HG02571 (cell line): ENCODE data around the gene SRPX.

Experiments used
- ATAC-seq: cut with Tn5 transposase; IDR thresholded peaks from one replicate; pipeline ENCODE4 v1.9.1; 2021; ENCODE audit warnings: mild to moderate bottlenecking, moderate library complexity; ENCODE audit not compliant: unreplicated experiment

SRPX gene

GRCh38 chrX:38220415-38221390 lies at the start of gene SRPX:
Gene SRPX (minus strand): TSS chrX:38220871. CDS start chrX:38220792, 79 bp downstream.
- ATAC-seq: no peak

GRCh38 chrX:38268011-38268410 lies 47.3 kb upstream of the SRPX start:
- ATAC-seq: no peak

GRCh38 chrX:38262715-38263620 lies 42.3 kb upstream of the SRPX start:
- no peak for ATAC-seq

GRCh38 chrX:38260231-38260630 lies 39.6 kb upstream of the SRPX start:
- ATAC-seq: no peak

- no peak for ATAC-seq
These were observed 35.3 kb upstream of the SRPX start for GRCh38 chrX:38256019-38256418.

- no peak for ATAC-seq
These were observed 29.3 kb upstream of the SRPX start for GRCh38 chrX:38249965-38250364.

GRCh38 chrX:38247051-38247450 lies 26.4 kb upstream of the SRPX start:
- ATAC-seq: no peak

- no peak for ATAC-seq
These were observed 19.9 kb upstream of the SRPX start for GRCh38 chrX:38240541-38240940.

- ATAC-seq: no peak
These were observed 16.4 kb upstream of the SRPX start for GRCh38 chrX:38236901-38237615.

- ATAC-seq: no peak
These were observed 13.4 kb upstream of the SRPX start for GRCh38 chrX:38233891-38234667.

GRCh38 chrX:38232079-38232686 lies 11.5 kb upstream of the SRPX start:
- ATAC-seq: no peak

GRCh38 chrX:38225093-38225492 lies 4.4 kb upstream of the SRPX start:
- ATAC-seq: no peak

GRCh38 chrX:38224160-38224559 lies 3.5 kb upstream of the SRPX start:
- no peak for ATAC-seq

GRCh38 chrX:38221391-38221929 lies 789 bp upstream of the SRPX start:
- no peak for ATAC-seq

- ATAC-seq: no peak
These were observed 652 bp downstream of the SRPX start for GRCh38 chrX:38220024-38220414.

GRCh38 chrX:38216642-38217041 lies 4.0 kb downstream of the SRPX start:
- ATAC-seq: no peak

- no peak for ATAC-seq
These were observed 5.8 kb downstream of the SRPX start for GRCh38 chrX:38214551-38215531.

- ATAC-seq: no peak
These were observed 6.6 kb downstream of the SRPX start for GRCh38 chrX:38214044-38214443.
